CD4-positive, alpha-beta T cell treated with Interleukin-15 for 4 hours (primary cell): ENCODE results near the gene P2RY8.
"Not testable (repeated sequence)": the region's sequence is repeated elsewhere in the genome, so short reads cannot be mapped to it uniquely, and the experiment has no call there.

ENCODE experiments used
- DNase-seq: peaks from one replicate; pipeline ENCODE4 v3.0.0-alpha.2; 2020; ENCODE audit warnings: low spot score

Gene P2RY8

GRCh38 chrX:1487401-1487800 lies 49.6 kb downstream of the P2RY8 start:
- DNase-seq: no peak

GRCh38 chrX:1486749-1487361 lies 50.1 kb downstream of the P2RY8 start:
- no peak for DNase-seq

GRCh38 chrX:1486177-1486576 lies 50.8 kb downstream of the P2RY8 start:
- DNase-seq: no peak

- no peak for DNase-seq
Observed at GRCh38 chrX:1485033-1485432, 52.0 kb downstream of the P2RY8 start.

GRCh38 chrX:1484638-1485019 lies 52.4 kb downstream of the P2RY8 start:
- no peak for DNase-seq

DNA sequence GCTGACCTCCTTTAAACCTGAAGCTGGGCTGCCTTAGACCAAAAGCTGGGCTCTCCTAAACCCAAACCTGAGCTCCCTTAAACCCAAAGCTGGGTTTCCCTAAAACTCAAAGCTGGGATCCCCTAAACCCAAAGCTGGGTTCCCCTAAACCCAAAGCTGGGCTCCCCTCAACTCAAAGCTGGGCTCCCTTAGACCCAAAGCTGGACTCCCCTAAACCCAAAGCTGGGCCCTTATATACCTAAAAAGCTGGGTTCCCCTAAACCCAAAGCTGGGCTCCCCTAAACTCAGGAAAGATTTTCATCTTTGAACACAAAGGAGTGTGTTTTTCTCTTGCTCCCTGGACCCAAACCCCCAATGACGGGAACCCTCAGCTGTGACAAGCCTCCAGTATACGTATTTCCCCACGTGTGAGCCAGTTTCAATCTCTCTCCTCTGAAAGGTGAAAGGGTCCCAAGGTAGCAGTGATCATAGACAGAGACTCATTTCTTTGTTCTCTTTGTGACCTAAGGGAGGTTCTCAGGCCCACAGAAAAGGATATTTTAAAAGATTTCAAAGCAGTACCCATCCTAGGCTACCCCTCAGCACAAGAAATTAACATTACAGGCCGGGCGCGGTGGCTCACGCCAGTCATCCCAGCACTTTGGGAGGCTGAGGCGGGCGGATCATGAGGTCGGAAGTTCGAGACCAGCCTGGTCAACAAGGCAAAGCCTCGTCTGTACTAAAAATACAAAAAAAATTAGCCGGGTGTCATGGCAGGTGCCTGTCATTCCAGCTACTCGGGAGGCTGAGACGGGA lies 52.9 kb downstream of the P2RY8 start:
- DNase-seq: no peak

DNA sequence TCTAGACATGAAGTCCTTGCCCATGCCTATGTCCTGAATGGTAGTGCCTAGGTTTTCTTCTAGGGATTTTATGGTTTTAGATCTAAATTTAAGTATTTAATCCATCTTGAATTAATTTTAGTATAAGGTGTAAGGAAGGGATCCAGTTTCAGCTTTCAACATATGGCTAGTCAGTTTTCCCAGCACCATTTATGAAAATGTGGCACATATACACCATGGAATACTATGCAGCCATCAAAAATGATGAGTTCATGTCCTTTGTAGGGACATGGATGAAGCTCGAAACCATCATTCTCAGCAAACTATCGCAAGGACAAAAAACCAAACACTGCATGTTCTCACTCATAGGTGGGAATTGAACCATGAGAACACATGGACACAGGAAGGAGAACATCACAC lies 54.5 kb downstream of the P2RY8 start:
- not testable (repeated sequence) for DNase-seq

GRCh38 chrX:1481636-1482529 lies 55.1 kb downstream of the P2RY8 start:
- DNase-seq: peak; percentile 88

DNA sequence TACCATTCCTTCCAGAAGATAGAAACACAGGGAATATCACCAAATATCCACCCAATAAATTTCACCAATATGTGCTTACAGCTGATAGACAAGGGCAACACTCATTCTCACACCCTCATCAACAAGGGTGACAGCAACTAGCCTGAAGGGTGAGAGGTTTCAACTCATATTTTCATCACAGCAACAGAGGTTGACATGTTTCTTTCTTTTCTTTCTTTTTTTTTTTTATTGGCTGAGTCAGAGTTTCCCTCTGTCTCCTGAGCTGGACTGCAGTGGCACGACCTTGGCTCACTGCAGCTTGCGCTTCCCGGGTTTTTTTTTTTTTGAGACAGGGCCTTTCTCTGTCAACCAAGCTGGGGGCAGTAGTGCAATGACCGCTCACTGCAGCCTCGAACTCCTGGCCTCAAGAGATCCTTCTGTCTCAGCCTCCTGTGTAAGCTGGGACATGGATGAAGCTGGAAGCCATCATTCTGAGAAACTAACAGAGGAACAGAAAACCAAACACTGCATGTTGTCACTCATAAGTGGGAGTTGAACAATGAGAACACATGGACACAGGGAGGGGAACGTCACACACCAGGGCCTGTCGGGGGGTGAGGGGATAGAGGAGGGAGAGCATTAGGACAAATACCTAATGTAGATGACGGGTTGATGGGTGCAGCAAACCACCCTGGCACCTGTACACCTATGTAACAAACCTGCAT lies 56.8 kb downstream of the P2RY8 start:
- DNase-seq: no peak

- no peak for DNase-seq
Observed at GRCh38 chrX:1477801-1478458, 59.1 kb downstream of the P2RY8 start.

DNA sequence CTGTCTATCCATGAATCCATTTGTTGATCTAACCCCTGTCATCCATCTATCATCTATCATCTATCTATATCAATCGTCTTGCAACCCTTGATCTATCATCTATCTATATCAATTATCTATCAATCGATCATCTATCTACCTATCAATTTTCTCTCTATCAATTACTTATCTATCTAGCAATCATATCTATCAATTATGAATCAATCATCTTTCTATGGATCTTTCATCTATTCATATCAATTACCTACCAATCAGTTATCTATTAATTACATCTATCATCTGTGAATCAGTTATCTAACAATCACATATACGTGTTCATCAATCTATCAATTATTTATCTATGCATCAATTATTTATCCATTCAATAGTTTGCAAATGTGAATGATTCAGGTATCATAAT lies 59.8 kb downstream of the P2RY8 start:
- no peak for DNase-seq

GRCh38 chrX:1476682-1477081 lies 60.3 kb downstream of the P2RY8 start:
- no peak for DNase-seq

DNA sequence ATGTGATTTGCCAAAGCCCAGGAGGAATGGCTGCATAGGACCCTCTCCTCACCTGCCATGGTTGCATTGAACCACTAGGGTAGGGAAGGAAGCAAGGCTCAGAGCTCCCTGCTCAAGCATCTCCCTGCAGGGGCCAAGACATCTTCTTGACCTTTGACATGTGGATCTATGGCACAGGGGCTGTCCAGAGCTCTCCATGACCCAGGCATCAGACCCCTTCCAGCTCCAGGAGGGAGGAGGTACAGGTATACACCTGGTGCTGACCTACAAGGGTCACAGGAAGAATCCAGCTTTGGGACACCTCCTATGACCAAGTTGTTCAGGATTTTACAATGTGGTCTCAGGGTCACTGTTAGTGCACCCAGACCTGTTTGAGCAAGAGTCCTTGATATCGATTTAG lies 61.1 kb downstream of the P2RY8 start:
- DNase-seq: no peak

- no peak for DNase-seq
Observed at GRCh38 chrX:1475481-1475880, 61.5 kb downstream of the P2RY8 start.

- not testable (repeated sequence) for DNase-seq
Observed at GRCh38 chrX:1474593-1474992, 62.4 kb downstream of the P2RY8 start.

GRCh38 chrX:1472975-1473374 lies 64.0 kb downstream of the P2RY8 start:
- DNase-seq: no peak

- DNase-seq: peak; percentile 84
Observed at GRCh38 chrX:1468250-1468772, 68.7 kb downstream of the P2RY8 start.

DNA sequence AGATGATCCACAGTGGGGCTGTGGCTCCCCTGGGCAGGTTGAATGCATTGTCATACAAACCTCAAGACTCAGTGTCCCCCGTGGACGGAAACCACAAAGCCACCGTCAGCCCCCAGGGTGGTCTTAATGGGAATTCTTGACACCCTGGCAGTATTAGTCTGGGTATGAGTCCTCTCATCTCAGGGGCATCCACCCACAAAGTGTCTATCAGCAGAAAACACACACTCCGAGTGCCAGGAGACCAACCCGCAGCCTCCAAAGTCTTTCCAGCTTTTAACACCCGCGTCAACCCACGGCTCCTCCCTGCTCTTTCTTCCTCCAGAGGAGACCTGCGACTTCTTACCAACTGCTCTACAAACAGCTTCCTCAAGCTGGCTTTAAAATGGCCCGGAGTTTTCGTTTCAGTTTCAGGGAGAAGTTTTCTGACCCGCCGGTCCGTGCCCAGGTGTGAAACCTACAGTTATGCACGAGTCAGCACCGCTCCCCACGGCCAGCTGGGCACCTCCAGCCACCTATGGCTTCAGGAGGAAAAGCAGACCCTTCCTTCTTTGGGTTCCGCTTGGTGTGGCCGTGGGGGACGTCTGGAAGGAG lies 69.9 kb downstream of the P2RY8 start:
- DNase-seq: peak; percentile 39

DNA sequence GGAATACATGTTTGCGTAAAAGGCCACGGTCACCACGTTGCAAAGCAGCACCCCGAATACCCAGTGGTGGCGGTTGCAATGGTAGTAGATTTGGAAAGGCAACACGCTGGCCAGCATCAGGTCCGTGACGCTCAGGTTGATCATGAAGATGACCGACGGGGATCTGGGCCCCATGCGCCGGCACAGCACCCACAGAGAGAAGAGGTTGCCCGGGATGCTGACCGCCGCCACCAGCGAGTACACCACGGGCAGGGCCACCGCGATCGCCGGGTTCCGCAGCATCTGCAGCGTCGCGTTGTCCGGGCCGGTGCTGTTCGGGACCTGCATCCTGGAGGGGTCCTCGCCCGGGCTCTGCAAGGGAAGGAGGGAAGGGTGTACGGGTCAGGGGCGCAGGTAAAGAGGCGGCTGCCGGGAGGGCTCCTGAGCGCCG lies 70.7 kb downstream of the P2RY8 start:
- no peak for DNase-seq

DNA sequence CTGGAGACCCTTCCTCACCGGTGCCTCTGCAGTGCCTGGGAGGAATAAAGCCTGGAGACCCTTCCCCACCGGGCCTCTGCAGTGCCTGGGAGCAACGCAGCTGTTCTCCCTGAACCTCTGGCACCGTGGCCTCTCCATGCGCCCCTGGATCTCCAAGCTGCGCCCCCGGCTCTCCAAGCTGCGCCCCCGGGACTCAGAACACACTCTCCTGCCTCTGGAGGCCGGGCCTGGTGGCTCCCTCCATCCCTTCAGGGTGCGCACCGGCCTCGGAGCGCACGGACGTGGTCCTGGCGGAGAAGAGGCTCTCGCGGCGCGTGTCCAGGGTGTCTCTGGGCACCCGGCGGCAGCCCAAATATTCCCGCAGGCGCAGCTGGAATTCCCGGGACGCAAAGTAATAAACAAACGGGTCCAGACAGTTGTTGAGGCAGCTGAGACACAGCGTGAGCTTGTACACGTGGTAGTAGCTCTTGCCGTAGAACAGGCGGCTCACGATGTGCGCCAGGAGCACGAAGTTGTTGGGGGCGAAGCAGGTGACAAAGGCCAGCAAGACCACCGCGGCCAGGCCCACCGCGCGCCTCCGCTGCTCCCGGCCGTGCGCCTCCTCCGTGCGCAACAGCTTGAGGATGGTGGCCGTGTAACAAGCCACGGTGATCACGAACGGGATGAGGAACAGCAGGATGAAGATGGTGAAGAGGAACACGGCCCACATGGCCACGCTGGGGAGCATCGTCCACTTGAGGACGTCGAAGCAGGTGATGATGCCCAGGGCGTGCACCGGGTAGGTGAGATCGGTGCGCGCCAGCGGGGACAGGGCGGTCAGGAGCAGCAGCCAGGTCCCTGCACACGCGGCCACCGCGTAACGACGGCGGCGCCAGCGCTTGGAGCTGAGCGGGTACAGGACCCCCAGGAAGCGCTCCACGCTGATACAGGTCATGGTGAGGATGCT lies 71.4 kb downstream of the P2RY8 start:
- no peak for DNase-seq
